Activated CD4-positive, alpha-beta T cell treated with anti-CD3 and anti-CD28 coated beads, Interleukin-2, Interleukin-6, amounts not matched to agents 100 ng/mL and 50 ng/mL, durations not matched to agents 16 hours and 8 hours (primary cell): ENCODE measurements around the gene OR4D5.
A peak's percentile ranks its signal among the peaks of the same experiment; 100 is the strongest.

ENCODE experiments used
- DNase-seq: peaks from one replicate; pipeline ENCODE4 v3.0.0-alpha.2; 2020

Gene OR4D5

GRCh38 chr11:123939317-123939716 lies at the start of gene OR4D5:
Gene OR4D5, plus strand, starts transcription at chr11:123939617. Its CDS starts 0 bp downstream, at chr11:123939617.
- no peak for DNase-seq

- no peak for DNase-seq
These were observed 47.4 kb upstream of the OR4D5 start for GRCh38 chr11:123892031-123892430.

- DNase-seq, result no peak
These were observed 39.6 kb upstream of the OR4D5 start for GRCh38 chr11:123899792-123900191.

GRCh38 chr11:123901867-123902266 lies 37.5 kb upstream of the OR4D5 start, which contains the start of gene OR8D4:
Gene OR8D4, plus strand, starts transcription at chr11:123902167. Its CDS starts 4,265 bp downstream, at chr11:123906432.
- no peak for DNase-seq

GRCh38 chr11:123903932-123904331 lies 35.5 kb upstream of the OR4D5 start:
- DNase-seq, result peak; percentile 35

- no peak for DNase-seq
These were observed 34.5 kb upstream of the OR4D5 start for GRCh38 chr11:123904932-123905331.

GRCh38 chr11:123905826-123906225 lies 33.6 kb upstream of the OR4D5 start:
- no peak for DNase-seq

- no peak for DNase-seq
These were observed 18.5 kb upstream of the OR4D5 start for GRCh38 chr11:123920943-123921342.

- DNase-seq, result no peak
These were observed 15.4 kb upstream of the OR4D5 start for GRCh38 chr11:123924027-123924426.

- DNase-seq, result no peak
These were observed 3.0 kb downstream of the OR4D5 start for GRCh38 chr11:123942413-123942812.

- no peak for DNase-seq
These were observed 4.3 kb downstream of the OR4D5 start, which contains the start of gene OR6T1 for GRCh38 chr11:123943738-123944137. Gene OR6T1, minus strand, starts transcription at chr11:123943838. Its CDS starts 0 bp downstream, at chr11:123943838.

GRCh38 chr11:123945132-123945531 lies 5.7 kb downstream of the OR4D5 start:
- DNase-seq, result no peak

- DNase-seq, result no peak
These were observed 17.3 kb downstream of the OR4D5 start for GRCh38 chr11:123956752-123957151.

- DNase-seq, result no peak
These were observed 34.4 kb downstream of the OR4D5 start for GRCh38 chr11:123973816-123974215.

GRCh38 chr11:123976770-123977560 lies 37.5 kb downstream of the OR4D5 start:
- DNase-seq, result peak; percentile 0

- no peak for DNase-seq
These were observed 38.4 kb downstream of the OR4D5 start, which contains the start of gene OR10S1 for GRCh38 chr11:123977731-123978347. Gene OR10S1, minus strand, starts transcription at chr11:123977781. Its CDS starts 117 bp downstream, at chr11:123977664.

- no peak for DNase-seq
These were observed 39.9 kb downstream of the OR4D5 start for GRCh38 chr11:123979311-123979710.
